ENCODE data around the gene PLA2G12A. TPM values are rescaled to one million over a fixed set of nuclear protein-coding genes. Genes with fewer than 3 reads are reported as not detected.

PLA2G12A gene
- total RNA-seq, 2 donors from 2014 or later, result 46.9 to 55.1 TPM

DNA sequence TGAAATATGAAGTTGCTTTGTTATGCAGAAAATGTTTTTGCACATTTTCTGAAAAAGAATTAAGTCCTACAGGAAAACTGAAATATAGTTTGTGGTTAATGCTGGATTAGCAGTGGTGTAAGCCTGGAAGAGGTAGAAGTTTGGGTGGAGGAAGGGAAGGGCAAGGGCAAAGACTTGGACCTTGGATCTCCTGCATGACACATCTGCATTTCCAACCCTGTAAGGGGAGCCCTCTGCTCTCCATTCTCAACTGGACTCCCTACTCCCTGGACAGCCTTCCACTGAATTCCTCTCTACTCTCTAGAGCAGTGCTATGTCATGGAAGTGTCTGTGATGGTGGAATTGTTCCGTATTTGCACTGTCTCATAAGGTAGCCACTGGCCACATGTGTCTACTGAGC lies 31.2 kb downstream of the PLA2G12A start:
- no peak for DNase-seq
- H3K4me3 ChIP-seq, result no peak overlapping the region
- H3K9ac ChIP-seq (ENCODE audit: low read depth in 2 of 2, low read length in 2 of 2), result no peak overlapping the region
- TF ChIP-seq, protein P1, sequence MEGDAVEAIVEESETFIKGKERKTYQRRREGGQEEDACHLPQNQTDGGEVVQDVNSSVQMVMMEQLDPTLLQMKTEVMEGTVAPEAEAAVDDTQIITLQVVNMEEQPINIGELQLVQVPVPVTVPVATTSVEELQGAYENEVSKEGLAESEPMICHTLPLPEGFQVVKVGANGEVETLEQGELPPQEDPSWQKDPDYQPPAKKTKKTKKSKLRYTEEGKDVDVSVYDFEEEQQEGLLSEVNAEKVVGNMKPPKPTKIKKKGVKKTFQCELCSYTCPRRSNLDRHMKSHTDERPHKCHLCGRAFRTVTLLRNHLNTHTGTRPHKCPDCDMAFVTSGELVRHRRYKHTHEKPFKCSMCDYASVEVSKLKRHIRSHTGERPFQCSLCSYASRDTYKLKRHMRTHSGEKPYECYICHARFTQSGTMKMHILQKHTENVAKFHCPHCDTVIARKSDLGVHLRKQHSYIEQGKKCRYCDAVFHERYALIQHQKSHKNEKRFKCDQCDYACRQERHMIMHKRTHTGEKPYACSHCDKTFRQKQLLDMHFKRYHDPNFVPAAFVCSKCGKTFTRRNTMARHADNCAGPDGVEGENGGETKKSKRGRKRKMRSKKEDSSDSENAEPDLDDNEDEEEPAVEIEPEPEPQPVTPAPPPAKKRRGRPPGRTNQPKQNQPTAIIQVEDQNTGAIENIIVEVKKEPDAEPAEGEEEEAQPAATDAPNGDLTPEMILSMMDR (IDR thresholded peaks at IDR 0.05), result no peak
- no peaks in the 10 kb centered on the region for H3K9me3 ChIP-seq
- H3K4me1 ChIP-seq, result no peaks in the 10 kb centered on the region
- intact Hi-C loops (cut with DNase I), result no loop called here
- H3K27ac ChIP-seq, result no peak overlapping the region
- H3K36me3 ChIP-seq, result peaks cover 7% of the 10 kb centered on the region
- no peaks in the 10 kb centered on the region for H3K27me3 ChIP-seq

DNA sequence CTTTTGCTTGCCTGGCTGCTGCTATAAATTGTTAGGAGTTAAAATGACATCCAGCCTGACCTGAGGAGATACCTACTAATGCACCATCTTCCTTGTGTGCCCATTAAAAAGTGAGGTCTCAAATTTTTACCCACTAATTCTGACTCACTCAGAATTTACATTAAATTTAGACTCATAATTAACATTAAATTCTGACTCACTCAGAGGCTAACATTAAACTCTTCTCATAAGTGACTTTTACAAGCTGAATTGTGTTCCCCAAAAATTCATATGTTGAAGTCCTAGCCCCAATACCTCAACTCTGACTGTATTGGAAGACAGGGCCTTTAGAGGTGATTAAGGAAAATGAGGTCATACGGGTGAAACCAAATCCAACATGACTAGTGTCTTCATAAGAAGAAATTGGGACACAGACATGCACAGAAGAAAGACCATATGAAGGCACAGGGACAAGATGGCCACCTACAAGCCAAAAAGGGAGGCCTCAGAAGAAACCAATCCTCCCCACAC lies 38.4 kb downstream of the PLA2G12A start:
- intact Hi-C loops (cut with DNase I), result no loop called here
- Histone ChIP-seq H3K27me3 (no peaks in the 10 kb centered on the region), H3K27ac (no peak overlapping the region)

DNA sequence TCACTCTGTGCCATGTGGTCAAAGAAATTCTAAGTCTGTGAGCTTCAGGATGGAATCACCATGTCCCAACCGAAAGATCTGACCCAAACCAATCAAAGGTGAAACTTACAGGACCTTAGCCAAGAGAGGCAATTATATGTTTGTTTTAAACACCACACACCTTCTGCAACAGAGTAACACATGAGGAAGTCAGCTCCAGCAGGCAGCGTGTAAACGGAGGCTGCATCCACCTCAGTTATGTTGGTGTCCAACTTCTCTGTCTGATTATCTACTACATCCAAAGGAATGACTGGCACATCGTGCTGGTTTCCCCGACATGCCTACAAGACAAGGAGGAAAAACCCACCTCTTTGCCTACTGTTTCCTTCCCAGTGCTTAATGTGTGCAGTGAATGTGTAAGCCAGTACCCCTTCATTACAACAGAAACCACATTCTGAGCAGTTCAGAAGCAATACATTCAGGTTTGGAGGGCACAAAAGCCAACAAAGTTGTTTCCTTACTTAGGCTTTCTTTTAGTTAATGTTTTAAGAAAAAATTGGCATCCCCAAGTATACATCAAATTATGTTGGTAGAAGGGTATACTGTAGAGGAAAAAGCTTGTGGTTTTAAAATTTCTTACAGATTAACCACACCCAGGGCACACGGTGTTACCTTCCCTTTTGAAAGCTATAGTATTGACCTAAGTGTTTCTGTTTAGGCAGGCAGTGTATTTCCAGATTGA lies 39.0 kb downstream of the PLA2G12A start:
- no peaks in the 10 kb centered on the region for H3K9me3 ChIP-seq
- no peak overlapping the region for H3K27ac ChIP-seq
- no peak for DNase-seq
- TF ChIP-seq, protein P1 (IDR thresholded peaks at IDR 0.05), result no peak
- intact Hi-C loops (cut with DNase I), result no loop called here
- H3K9ac ChIP-seq (ENCODE audit: low read depth in 2 of 2, low read length in 2 of 2), result no peak overlapping the region
- H3K27me3 ChIP-seq, result no peaks in the 10 kb centered on the region
- no peaks in the 10 kb centered on the region for H3K4me1 ChIP-seq
- H3K36me3 ChIP-seq, result peaks cover 7% of the 10 kb centered on the region
- no peak overlapping the region for H3K4me3 ChIP-seq

More for the DNA sequence above, 38.4 kb downstream of the PLA2G12A start:
- DNase-seq, result no peak
- Histone ChIP-seq H3K9ac (ENCODE audit: low read depth in 2 of 2, low read length in 2 of 2) (no peak overlapping the region), H3K4me3 (no peak overlapping the region), H3K9me3 (no peaks in the 10 kb centered on the region), H3K4me1 (no peaks in the 10 kb centered on the region), H3K36me3 (peaks cover 7% of the 10 kb centered on the region)
- TF ChIP-seq, protein P1 (IDR thresholded peaks at IDR 0.05), result no peak

DNA sequence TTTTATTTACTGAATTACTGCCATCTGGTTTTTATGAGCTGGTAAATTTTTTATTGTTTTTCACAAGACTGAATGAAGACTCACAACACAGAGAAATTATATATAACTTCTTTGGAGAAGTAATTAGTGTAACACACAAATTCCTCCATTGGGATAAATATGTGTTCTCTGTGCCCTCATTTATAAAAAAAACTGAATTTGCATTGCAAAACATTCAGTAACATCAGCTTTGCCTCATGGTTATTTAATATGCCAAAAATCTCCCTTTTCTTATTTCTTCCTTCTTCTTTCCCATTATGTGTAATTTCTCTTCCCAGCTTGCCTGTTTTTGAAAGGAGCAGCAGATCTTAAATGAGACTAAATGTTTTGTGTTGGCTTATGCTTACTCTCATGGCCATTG lies 45.1 kb downstream of the PLA2G12A start:
- H3K36me3 ChIP-seq, result no peaks in the 10 kb centered on the region
- no peaks in the 10 kb centered on the region for H3K9me3 ChIP-seq
- H3K27me3 ChIP-seq, result no peaks in the 10 kb centered on the region
- TF ChIP-seq, protein P1 (IDR thresholded peaks at IDR 0.05), result no peak
- no peak overlapping the region for H3K4me3 ChIP-seq
- no peak overlapping the region for H3K9ac ChIP-seq (ENCODE audit: low read depth in 2 of 2, low read length in 2 of 2)
- intact Hi-C loops (cut with DNase I), result no loop called here
- H3K27ac ChIP-seq, result no peak overlapping the region
- no peaks in the 10 kb centered on the region for H3K4me1 ChIP-seq
- no peak for DNase-seq

DNA sequence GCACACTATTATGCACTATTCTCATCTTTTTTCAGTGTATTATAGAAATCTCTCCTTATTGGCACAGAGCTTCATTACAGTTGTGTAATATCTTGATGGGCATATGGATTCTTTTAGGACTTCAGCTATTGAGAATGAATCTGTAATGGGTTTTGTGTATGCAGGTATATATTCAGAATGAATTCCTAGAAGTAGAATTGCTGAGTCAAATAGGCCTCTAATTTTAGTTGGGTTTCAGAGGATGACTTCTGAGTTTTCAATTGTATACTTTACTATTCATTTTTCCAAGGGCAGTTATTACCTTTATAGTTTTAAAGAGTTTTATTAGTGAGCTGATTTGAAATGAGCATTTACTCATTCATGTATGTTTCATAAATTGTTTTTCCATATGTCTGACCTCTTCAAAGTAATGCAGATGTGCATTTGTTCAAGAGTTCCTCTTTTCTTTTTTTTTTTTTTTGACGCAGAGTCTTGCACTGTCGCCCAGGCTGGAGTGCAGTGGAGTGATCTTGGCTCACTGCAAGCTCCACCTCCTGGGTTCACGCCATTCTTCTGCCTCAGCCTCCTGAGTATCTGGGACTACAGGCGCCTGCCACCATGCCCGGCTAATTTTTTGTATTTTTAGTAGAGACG lies 46.1 kb downstream of the PLA2G12A start:
- intact Hi-C loops (cut with DNase I), result no loop called here
- TF ChIP-seq, protein P1 (IDR thresholded peaks at IDR 0.05), result no peak
- no peaks in the 10 kb centered on the region for H3K36me3 ChIP-seq
- no peaks in the 10 kb centered on the region for H3K27me3 ChIP-seq
- DNase-seq, result no peak
- H3K27ac ChIP-seq, result no peak overlapping the region
- no peaks in the 10 kb centered on the region for H3K4me1 ChIP-seq
- H3K9ac ChIP-seq (ENCODE audit: low read depth in 2 of 2, low read length in 2 of 2), result no peak overlapping the region
- no peak overlapping the region for H3K4me3 ChIP-seq
- H3K9me3 ChIP-seq, result no peaks in the 10 kb centered on the region
